Activated naive CD4-positive, alpha-beta T cell treated with anti-CD3 and anti-CD28 coated beads for 36 hours (primary cell): Measurements from ENCODE around the gene SPARC. TPM values are rescaled to one million over a fixed set of nuclear protein-coding genes. Genes with fewer than 3 reads are reported as not detected.

Experiments
- CTCF ChIA-PET: fragments of 350-600 bp; sonication (Branson Sonifier 250); formaldehyde crosslinking; loops from one replicate; lab custom pipeline; 2021; ENCODE audit warnings: antibody characterized with exemption; lab: Charles Lee
- DNase-seq: peaks from one replicate; pipeline ENCODE4 v3.0.0-alpha.2; 2020
- H3K27ac Mint-ChIP-seq: one replicate; pipeline ENCODE4 v1.8.0; 2021; ENCODE audit warnings: mild to moderate bottlenecking, mixed read lengths
- H3K27me3 Mint-ChIP-seq: one replicate; pipeline ENCODE4 v1.8.0; 2021; ENCODE audit warnings: low read depth, mixed read lengths
- H3K36me3 Mint-ChIP-seq: one replicate; pipeline ENCODE4 v1.8.0; 2021; ENCODE audit warnings: low read depth, mixed read lengths
- H3K4me1 Mint-ChIP-seq: one replicate; pipeline ENCODE4 v1.8.0; 2021; ENCODE audit warnings: low read depth, mixed read lengths
- H3K4me3 Mint-ChIP-seq: one replicate; pipeline ENCODE4 v1.8.0; 2021; ENCODE audit warnings: mild to moderate bottlenecking, moderate library complexity, mixed read lengths
- H3K9me3 Mint-ChIP-seq: one replicate; pipeline ENCODE4 v1.8.0; 2021; ENCODE audit warnings: mixed read lengths
- intact Hi-C: fragments of 100-400 bp; cut with micrococcal nuclease; formaldehyde crosslinking; loops from one replicate; pipeline ENCODE4 v1.15.1; 2023
- total RNA-seq, 2 experiments: library from RNA; stranded (reverse); gene quantifications; one replicate each; pipeline ENCODE4 v1.2.3, GENCODE V29; 2021

The SPARC gene
- total RNA-seq, 2 experiments from 2014 or later = 0.20 to 0.45 TPM

DNA sequence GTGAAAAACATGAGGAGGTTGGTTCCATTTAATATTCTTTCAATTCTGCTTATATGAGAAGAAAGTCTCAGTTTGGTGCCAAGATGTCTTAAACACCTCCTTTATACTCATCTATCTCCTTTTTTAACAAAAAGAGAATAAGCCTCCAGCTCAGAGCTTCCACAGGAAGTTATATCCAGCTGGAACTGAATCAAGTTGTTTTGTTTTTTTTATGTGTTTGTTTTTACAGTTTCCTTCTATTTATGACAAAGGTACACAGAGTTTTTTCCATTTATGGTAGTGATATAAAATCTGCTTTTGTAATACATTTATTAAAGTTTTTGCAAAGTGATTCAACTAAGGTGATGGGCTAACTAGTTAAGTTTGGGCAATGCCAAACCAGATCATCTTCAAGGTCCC, 10.4 kb downstream of the SPARC start:
- Mint-ChIP-seq H3K36me3 (no peaks in the 10 kb centered on the region), H3K4me1 (peaks cover 3% of the 10 kb centered on the region), H3K27me3 (no peaks in the 10 kb centered on the region), H3K27ac (no peak overlapping the region), H3K9me3 (no peaks in the 10 kb centered on the region), H3K4me3 (no peak overlapping the region)
- CTCF ChIA-PET = interaction anchor here (1.2 to 2.3 kb wide), 2 partner anchors 18 to 24 kb away, joined by 5 to 6 read pairs; no protein-coding TSS in a partner anchor
- intact Hi-C loops = no loop called here
- DNase-seq = no peak

DNA sequence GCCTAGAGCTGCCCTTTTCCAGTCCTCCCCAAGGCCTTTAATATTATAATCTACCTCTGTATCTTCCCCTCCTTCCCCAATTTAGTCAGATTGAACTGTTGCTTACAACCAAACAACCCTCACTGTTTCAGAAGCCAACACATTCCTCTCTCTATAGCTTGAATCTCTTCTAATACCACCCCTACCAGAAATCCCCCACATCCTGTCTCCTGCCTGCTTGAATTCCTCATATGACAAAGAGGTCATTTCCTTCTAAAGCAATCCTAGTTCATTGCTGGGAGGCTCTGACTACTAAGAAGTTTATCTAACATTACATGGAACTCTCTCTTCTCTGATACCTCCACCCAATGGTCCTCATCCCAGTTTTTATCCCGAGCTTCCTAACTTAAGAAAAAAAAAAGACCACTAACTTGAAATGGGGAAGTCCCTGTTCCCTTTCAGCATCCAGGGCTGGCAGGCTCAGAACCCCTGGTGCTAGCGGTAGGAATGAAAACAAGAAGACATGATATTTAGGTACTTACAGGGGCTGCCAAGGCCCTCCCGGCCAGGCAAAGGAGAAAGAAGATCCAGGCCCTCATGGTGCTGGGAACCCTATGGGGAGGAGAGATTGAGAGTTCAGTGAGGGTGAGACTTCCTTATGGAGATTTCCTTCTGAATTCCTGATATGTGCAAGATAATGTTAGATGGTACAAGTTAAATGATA, 11.0 kb downstream of the SPARC start:
- intact Hi-C loops = no loop called here
- CTCF ChIA-PET = interaction anchor here (1.2 to 2.3 kb wide), 2 partner anchors 17 to 23 kb away, joined by 5 to 6 read pairs; no protein-coding TSS in a partner anchor
- Mint-ChIP-seq H3K36me3 (no peaks in the 10 kb centered on the region), H3K4me1 (peaks cover 3% of the 10 kb centered on the region), H3K27ac (no peak overlapping the region), H3K4me3 (no peak overlapping the region), H3K9me3 (no peaks in the 10 kb centered on the region), H3K27me3 (no peaks in the 10 kb centered on the region)
- no peak for DNase-seq

- CTCF ChIA-PET = interaction anchor here (0.8 to 2.3 kb wide), 3 partner anchors 14 to 23 kb away, joined by 3 to 6 read pairs (median 5); no protein-coding TSS in a partner anchor
- DNase-seq = no peak
- intact Hi-C loops = no loop called here
- no peaks in the 10 kb centered on the region for H3K27me3 Mint-ChIP-seq
- H3K27ac Mint-ChIP-seq = no peak overlapping the region
- no peak overlapping the region for H3K4me3 Mint-ChIP-seq
- no peaks in the 10 kb centered on the region for H3K9me3 Mint-ChIP-seq
- H3K4me1 Mint-ChIP-seq = peaks cover 3% of the 10 kb centered on the region
- no peaks in the 10 kb centered on the region for H3K36me3 Mint-ChIP-seq
These were observed 11.8 kb downstream of the SPARC start for GRCh38 chr5:151674626-151675610.

DNA sequence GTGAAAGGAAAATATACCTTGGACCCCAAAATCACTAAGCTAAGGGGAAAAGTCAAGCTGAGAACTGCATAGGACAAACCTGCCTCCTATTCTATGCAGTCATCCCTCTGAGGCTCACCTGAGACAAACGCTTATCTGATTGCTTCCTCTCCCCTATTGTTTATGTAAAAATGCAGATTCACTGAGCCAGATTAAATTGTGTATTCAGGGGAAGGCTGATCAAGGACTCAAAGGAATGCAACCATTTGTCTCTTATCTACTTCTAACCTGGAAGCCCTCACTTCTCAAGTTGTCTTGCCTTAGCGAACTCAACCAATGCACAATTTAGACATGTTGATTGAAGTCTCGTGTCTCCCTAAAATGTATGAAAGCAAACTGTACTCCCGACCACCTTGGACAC, 13.3 kb downstream of the SPARC start:
- Mint-ChIP-seq H3K27ac (no peak overlapping the region), H3K27me3 (no peaks in the 10 kb centered on the region), H3K4me1 (peaks cover 3% of the 10 kb centered on the region), H3K36me3 (no peaks in the 10 kb centered on the region), H3K4me3 (no peak overlapping the region), H3K9me3 (no peaks in the 10 kb centered on the region)
- intact Hi-C loops = no loop called here
- DNase-seq = no peak
- CTCF ChIA-PET = interaction anchor here (0.5 to 1.3 kb wide), 2 partner anchors 45 to 71 kb away, joined by 3 to 4 read pairs; no protein-coding TSS in a partner anchor

GRCh38 chr5:151672516-151672915, 14.2 kb downstream of the SPARC start:
- no peaks in the 10 kb centered on the region for H3K36me3 Mint-ChIP-seq
- CTCF ChIA-PET = interaction anchor here (0.9 to 1.3 kb wide), 3 partner anchors 20 to 72 kb away, joined by 3 to 5 read pairs (median 4); no protein-coding TSS in a partner anchor
- intact Hi-C loops = no loop called here
- no peak overlapping the region for H3K27ac Mint-ChIP-seq
- H3K27me3 Mint-ChIP-seq = no peaks in the 10 kb centered on the region
- no peak for DNase-seq
- no peaks in the 10 kb centered on the region for H3K9me3 Mint-ChIP-seq
- no peak overlapping the region for H3K4me3 Mint-ChIP-seq
- peaks cover 3% of the 10 kb centered on the region for H3K4me1 Mint-ChIP-seq

DNA sequence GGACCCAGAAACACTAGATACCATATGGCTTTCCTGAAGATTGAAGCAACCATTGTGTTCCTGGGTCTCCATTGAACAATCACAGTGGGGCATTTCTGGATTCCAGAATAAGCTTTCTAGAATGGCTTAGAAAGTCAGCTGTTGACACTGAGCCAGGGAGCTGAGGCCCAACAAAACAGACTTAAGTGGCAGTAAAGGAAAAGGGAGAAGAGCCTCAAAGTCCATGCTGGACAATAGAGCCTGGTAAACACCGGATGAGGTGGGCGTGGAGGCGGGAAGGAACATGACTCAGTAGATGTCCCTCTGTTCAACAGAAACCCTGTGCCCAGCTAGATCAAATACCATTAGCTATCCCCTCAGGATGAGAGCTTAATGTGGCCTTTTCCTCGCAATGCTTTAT, 14.8 kb downstream of the SPARC start:
- Mint-ChIP-seq H3K27me3 (no peaks in the 10 kb centered on the region), H3K9me3 (no peaks in the 10 kb centered on the region), H3K4me1 (peaks cover 3% of the 10 kb centered on the region), H3K27ac (no peak overlapping the region), H3K4me3 (no peak overlapping the region), H3K36me3 (no peaks in the 10 kb centered on the region)
- intact Hi-C loops = no loop called here
- CTCF ChIA-PET = interaction anchor here (0.9 to 1.1 kb wide), 3 partner anchors 20 to 99 kb away, joined by 3 to 5 read pairs (median 3); partner anchors contain the start of gene G3BP1
- no peak for DNase-seq

DNA sequence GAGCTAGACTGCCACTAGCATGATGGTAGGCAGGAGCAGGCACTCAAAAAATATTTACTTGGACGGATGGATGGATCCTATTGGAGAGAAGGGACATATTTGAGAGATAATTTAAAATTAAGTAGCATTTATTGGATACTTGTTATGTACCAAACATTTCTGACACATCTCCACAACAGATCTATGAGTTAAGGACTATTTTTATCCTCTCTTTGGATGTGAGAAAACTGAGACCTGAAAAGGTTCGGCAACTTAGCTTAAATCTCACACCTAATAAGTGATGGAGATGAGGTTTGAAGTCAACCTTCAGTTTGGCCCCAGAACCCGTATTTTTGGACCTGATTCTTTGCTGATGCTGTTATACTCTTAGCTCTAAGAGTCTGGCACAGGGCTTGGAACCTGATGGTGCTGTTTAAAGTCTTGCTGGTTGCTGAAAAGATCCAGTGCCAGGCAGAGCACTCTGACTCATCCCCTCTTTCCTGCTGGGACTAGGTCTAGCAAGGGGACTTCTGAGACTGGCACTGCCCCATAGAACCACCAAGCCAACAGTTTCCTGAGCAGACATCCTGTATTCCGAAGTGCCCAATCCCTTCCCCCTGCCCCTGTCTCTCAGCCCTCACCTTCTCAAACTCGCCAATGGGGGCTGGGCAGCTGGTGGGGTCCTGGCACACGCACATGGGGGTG, 15.6 kb downstream of the SPARC start:
- peaks cover 3% of the 10 kb centered on the region for H3K4me1 Mint-ChIP-seq
- H3K36me3 Mint-ChIP-seq = no peaks in the 10 kb centered on the region
- intact Hi-C loops = no loop called here
- H3K9me3 Mint-ChIP-seq = no peaks in the 10 kb centered on the region
- H3K4me3 Mint-ChIP-seq = no peak overlapping the region
- DNase-seq = no peak
- no peaks in the 10 kb centered on the region for H3K27me3 Mint-ChIP-seq
- no peak overlapping the region for H3K27ac Mint-ChIP-seq
- CTCF ChIA-PET = interaction anchor here (0.8 to 1.1 kb wide), 3 partner anchors 12 to 100 kb away, joined by 3 to 4 read pairs (median 3); partner anchors contain the start of gene G3BP1

- H3K27ac Mint-ChIP-seq = no peak overlapping the region
- no peaks in the 10 kb centered on the region for H3K27me3 Mint-ChIP-seq
- H3K36me3 Mint-ChIP-seq = no peaks in the 10 kb centered on the region
- H3K4me3 Mint-ChIP-seq = no peak overlapping the region
- no peaks in the 10 kb centered on the region for H3K9me3 Mint-ChIP-seq
- DNase-seq = no peak
- no peaks in the 10 kb centered on the region for H3K4me1 Mint-ChIP-seq
- intact Hi-C loops = no loop called here
- CTCF ChIA-PET = interaction anchor here (0.8 to 1.1 kb wide), 2 partner anchors 11 to 70 kb away, joined by 3 to 4 read pairs; no protein-coding TSS in a partner anchor
These were observed 16.5 kb downstream of the SPARC start for GRCh38 chr5:151670083-151670686.

- peaks cover 16% of the 10 kb centered on the region for H3K4me1 Mint-ChIP-seq
- no peaks in the 10 kb centered on the region for H3K36me3 Mint-ChIP-seq
- DNase-seq = no peak
- H3K4me3 Mint-ChIP-seq = no peak overlapping the region
- H3K9me3 Mint-ChIP-seq = no peaks in the 10 kb centered on the region
- CTCF ChIA-PET = interaction anchor here (0.9 to 1.4 kb wide), 4 partner anchors 9 to 104 kb away, joined by 3 to 5 read pairs (median 4); partner anchors contain the start of gene G3BP1
- intact Hi-C loops = no loop called here
- H3K27me3 Mint-ChIP-seq = no peaks in the 10 kb centered on the region
- no peak overlapping the region for H3K27ac Mint-ChIP-seq
These were observed 19.6 kb downstream of the SPARC start for GRCh38 chr5:151667083-151667482.

GRCh38 chr5:151665613-151666012, 21.1 kb downstream of the SPARC start:
- intact Hi-C loops = no loop called here
- Mint-ChIP-seq H3K27me3 (no peaks in the 10 kb centered on the region), H3K4me3 (no peak overlapping the region), H3K36me3 (no peaks in the 10 kb centered on the region), H3K27ac (no peak overlapping the region), H3K4me1 (peaks cover 17% of the 10 kb centered on the region), H3K9me3 (no peaks in the 10 kb centered on the region)
- CTCF ChIA-PET = interaction anchor here (0.9 to 1.5 kb wide), 2 partner anchors 13 to 106 kb away, joined by 3 to 6 read pairs; no protein-coding TSS in a partner anchor
- DNase-seq = no peak
